Measurements from ENCODE around the gene MAGT1.

- no peak for TF ChIP-seq GABPB1 (CRISPR knock-in tag; IDR thresholded peaks at IDR 0.05)
- TF ChIP-seq CTCF (IDR thresholded peaks at IDR 0.05), result no peak
- no peak for TF ChIP-seq JAZF1 (CRISPR knock-in tag; IDR thresholded peaks at IDR 0.05)
- TF ChIP-seq MAX (CRISPR knock-in tag; IDR thresholded peaks at IDR 0.05), result no peak
- TF ChIP-seq NR1H2 (CRISPR knock-in tag; IDR thresholded peaks at IDR 0.05), result no peak
- no peak for TF ChIP-seq ZNF512 (CRISPR knock-in tag; IDR thresholded peaks at IDR 0.05; ENCODE audit: borderline replicate concordance)
- no peak for TF ChIP-seq RELA (CRISPR knock-in tag; IDR thresholded peaks at IDR 0.05; ENCODE audit: borderline replicate concordance)
Measured at GRCh38 chrX:77918568-77918967, 23.3 kb upstream of the MAGT1 start.

All from WTC11 (cell line).